ENCODE results near the gene NPHP3. TPM values are rescaled to one million over a fixed set of nuclear protein-coding genes. Genes with fewer than 3 reads are reported as not detected.
"Not testable (repeated sequence)": the region's sequence is repeated elsewhere in the genome, so short reads cannot be mapped to it uniquely, and the experiment has no call there.

Gene NPHP3
- total and polyA plus RNA-seq, 7 donors = 3.9 to 9.1 (median 6.9) TPM

- H3K27ac ChIP-seq = no peak overlapping the region
- no peaks in the 10 kb centered on the region for H3K9me3 ChIP-seq
- no peaks in the 10 kb centered on the region for H3K36me3 ChIP-seq (ENCODE audit: insufficient read depth in 1 of 2, low read depth in 1 of 2)
- intact Hi-C loops (cut with DNase I) = no loop called here
- no peak for DNase-seq
- H3K27me3 ChIP-seq (ENCODE audit: insufficient read depth in 3 of 3, low read length in 2 of 3) = peaks cover 0 to 2% (median 0%) of the 10 kb centered on the region in 3 donors
- no peak for ATAC-seq
- TF ChIP-seq, protein P1, sequence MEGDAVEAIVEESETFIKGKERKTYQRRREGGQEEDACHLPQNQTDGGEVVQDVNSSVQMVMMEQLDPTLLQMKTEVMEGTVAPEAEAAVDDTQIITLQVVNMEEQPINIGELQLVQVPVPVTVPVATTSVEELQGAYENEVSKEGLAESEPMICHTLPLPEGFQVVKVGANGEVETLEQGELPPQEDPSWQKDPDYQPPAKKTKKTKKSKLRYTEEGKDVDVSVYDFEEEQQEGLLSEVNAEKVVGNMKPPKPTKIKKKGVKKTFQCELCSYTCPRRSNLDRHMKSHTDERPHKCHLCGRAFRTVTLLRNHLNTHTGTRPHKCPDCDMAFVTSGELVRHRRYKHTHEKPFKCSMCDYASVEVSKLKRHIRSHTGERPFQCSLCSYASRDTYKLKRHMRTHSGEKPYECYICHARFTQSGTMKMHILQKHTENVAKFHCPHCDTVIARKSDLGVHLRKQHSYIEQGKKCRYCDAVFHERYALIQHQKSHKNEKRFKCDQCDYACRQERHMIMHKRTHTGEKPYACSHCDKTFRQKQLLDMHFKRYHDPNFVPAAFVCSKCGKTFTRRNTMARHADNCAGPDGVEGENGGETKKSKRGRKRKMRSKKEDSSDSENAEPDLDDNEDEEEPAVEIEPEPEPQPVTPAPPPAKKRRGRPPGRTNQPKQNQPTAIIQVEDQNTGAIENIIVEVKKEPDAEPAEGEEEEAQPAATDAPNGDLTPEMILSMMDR (IDR thresholded peaks at IDR 0.05) = no peak
- no peaks in the 10 kb centered on the region for H3K4me1 ChIP-seq
- no peak overlapping the region for H3K4me3 ChIP-seq
These were observed 31.7 kb upstream of the NPHP3 start for GRCh38 chr3:132753946-132754345.

GRCh38 chr3:132749786-132750185, 27.6 kb upstream of the NPHP3 start:
- H3K4me3 ChIP-seq = no peak overlapping the region
- H3K36me3 ChIP-seq (ENCODE audit: insufficient read depth in 1 of 2, low read depth in 1 of 2) = no peaks in the 10 kb centered on the region
- H3K27me3 ChIP-seq (ENCODE audit: insufficient read depth in 3 of 3, low read length in 2 of 3) = peaks cover 0 to 2% (median 0%) of the 10 kb centered on the region in 3 donors
- intact Hi-C loops (cut with DNase I) = no loop called here
- 76 to 96% (median 84%) methylated on average over 1 of the region's 1 CpG for WGBS, 3 donors
- no peak overlapping the region for H3K27ac ChIP-seq
- H3K4me1 ChIP-seq = no peaks in the 10 kb centered on the region
- TF ChIP-seq, protein P1 (IDR thresholded peaks at IDR 0.05) = no peak
- H3K9me3 ChIP-seq = no peaks in the 10 kb centered on the region
- DNase-seq = no peak
- no peak for ATAC-seq

DNA sequence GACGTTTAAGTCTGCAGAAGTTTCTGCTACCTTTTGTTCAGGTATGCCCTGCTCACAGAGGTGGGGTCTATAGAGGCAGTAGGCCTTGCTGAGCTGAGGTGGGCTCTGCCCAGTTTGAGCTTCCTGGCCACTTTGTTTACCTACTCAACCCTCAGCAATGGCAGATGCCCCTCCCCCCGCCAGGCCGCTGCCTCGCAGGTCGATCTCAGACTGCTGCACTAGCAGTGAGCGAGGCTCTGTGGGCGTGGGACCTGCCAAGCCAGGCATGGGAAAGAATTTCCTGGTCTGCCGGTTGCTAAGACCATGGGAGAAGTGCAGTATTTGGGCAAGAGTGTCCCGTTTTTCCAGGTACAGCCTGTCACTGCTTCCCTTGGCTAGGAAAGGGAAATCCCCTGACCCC, 24.5 kb upstream of the NPHP3 start:
- H3K4me1 ChIP-seq; ATAC-seq; H3K9me3 ChIP-seq; H3K27ac ChIP-seq; H3K27me3 ChIP-seq (ENCODE audit: insufficient read depth in 3 of 3, low read length in 2 of 3); intact Hi-C loops (cut with DNase I); H3K36me3 ChIP-seq (ENCODE audit: insufficient read depth in 1 of 2, low read depth in 1 of 2); H3K4me3 ChIP-seq: not testable (repeated sequence)
- DNase-seq = peak in 1 of 2 donors; percentile 46
- 77 to 85% (median 85%) methylated on average over 9 of the region's 9 CpGs for WGBS, 3 donors

- intact Hi-C loops (cut with DNase I) = no loop called here
- Histone ChIP-seq H3K27me3 (ENCODE audit: insufficient read depth in 3 of 3, low read length in 2 of 3) (no peaks in the 10 kb centered on the region), H3K9me3 (no peaks in the 10 kb centered on the region), H3K27ac (no peak overlapping the region), H3K36me3 (ENCODE audit: insufficient read depth in 1 of 2, low read depth in 1 of 2) (no peaks in the 10 kb centered on the region), H3K4me3 (no peak overlapping the region), H3K4me1 (no peaks in the 10 kb centered on the region)
- 93 to 100% (median 97%) methylated on average over 1 of the region's 1 CpG for WGBS, 3 donors
- TF ChIP-seq, protein P1 (IDR thresholded peaks at IDR 0.05) = no peak
- ATAC-seq = no peak
- DNase-seq = no peak
These were observed 16.1 kb upstream of the NPHP3 start for GRCh38 chr3:132738314-132738713.

DNA sequence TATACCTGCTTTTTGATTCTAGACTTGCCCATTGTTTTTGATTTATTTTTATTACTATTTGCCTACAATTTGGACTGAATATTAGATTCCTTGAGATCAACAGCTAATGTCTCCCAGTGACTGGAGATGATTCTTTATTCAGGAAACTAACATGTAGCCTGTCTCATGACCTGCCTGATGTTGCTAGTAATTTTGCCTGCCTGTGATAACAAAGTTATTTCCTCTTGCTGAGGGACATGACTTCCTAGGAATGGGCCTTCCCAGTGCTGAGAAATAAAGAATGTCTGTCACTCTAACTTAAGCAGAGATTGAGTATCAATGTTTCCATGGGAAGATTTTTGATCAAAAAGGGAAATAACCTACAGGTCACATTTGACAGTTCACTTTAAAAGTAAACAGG, 13.4 kb upstream of the NPHP3 start:
- no peaks in the 10 kb centered on the region for H3K27me3 ChIP-seq (ENCODE audit: insufficient read depth in 3 of 3, low read length in 2 of 3)
- no peak overlapping the region for H3K4me3 ChIP-seq
- no peaks in the 10 kb centered on the region for H3K4me1 ChIP-seq
- no peak overlapping the region for H3K27ac ChIP-seq
- intact Hi-C loops (cut with DNase I) = no loop called here
- H3K36me3 ChIP-seq (ENCODE audit: insufficient read depth in 1 of 2, low read depth in 1 of 2) = no peaks in the 10 kb centered on the region
- no peaks in the 10 kb centered on the region for H3K9me3 ChIP-seq
- TF ChIP-seq, protein P1 (IDR thresholded peaks at IDR 0.05) = no peak
- DNase-seq (no peak), ATAC-seq (no peak)

All from psoas muscle (tissue), 8 donors.